SK-N-SH (cell line): Measurements from ENCODE around the gene SLC9C1. TPM values are rescaled to one million over a fixed set of nuclear protein-coding genes. Genes with fewer than 3 reads are reported as not detected.

Source experiments
- CTCF ChIA-PET: fragments of 300-600, 350-600 bp; formaldehyde crosslinking; extraction: SDS; loops from one replicate; lab custom pipeline; 2021; lab: Yijun Ruan, JAX
- POLR2A ChIA-PET: fragments of 350-600 bp; sonication (Branson Sonifier 250); formaldehyde crosslinking; extraction: SDS; loops from one replicate; lab custom pipeline; 2020; ENCODE audit warnings: antibody characterized with exemption, inconsistent platforms; lab: Yijun Ruan, JAX
- DNase-seq: peaks from one replicate; pipeline ENCODE4 v3.0.0; 2012
- H2AFZ ChIP-seq: fragments of 200-600 bp; sonication (generic); 2 replicates; pipeline ENCODE4 v1.8.1; 2016; ENCODE audit warnings: antibody characterized with exemption, mild to moderate bottlenecking, low read depth
- H3F3A ChIP-seq: fragments of 200-600 bp; sonication (generic); replicated peaks from 2 replicates; pipeline ENCODE3; 2016; ENCODE audit warnings: antibody characterized with exemption, mild to moderate bottlenecking; ENCODE audit not compliant: insufficient read depth
- H3K27ac ChIP-seq, 2 experiments: fragments of 200-500 bp in 1 of 2; fragments of 200-600 bp in 1 of 2; sonication (Bioruptor generic) in 1 of 2; sonication (generic), shearing (Covaris generic) in 1 of 2; 2 replicates each; pipeline versions ENCODE4 v1.5.1 to v1.6.1; 2014 to 2016; ENCODE audit warnings: low read depth in 2 of 2, inconsistent platforms in 1 of 2, low read length in 1 of 2, mild to moderate bottlenecking in 1 of 2, mixed read lengths in 1 of 2
- H3K27me3 ChIP-seq: fragments of 200-600 bp; sonication (generic), shearing (Covaris generic); 2 replicates; pipeline ENCODE4 v1.6.1; 2016; ENCODE audit warnings: mixed run types; ENCODE audit not compliant: insufficient read depth
- H3K36me3 ChIP-seq, 2 experiments: fragments of 200-500 bp in 1 of 2; fragments of 200-600 bp in 1 of 2; sonication (Bioruptor generic) in 1 of 2; sonication (generic) in 1 of 2; replicated peaks in 1 of 2; 2 replicates each; pipeline versions ENCODE3 to v1.5.1; 2014 to 2016; ENCODE audit warnings: low read length in 1 of 2, mild to moderate bottlenecking in 1 of 2; ENCODE audit not compliant: insufficient read depth in 2 of 2, control insufficient read depth in 1 of 2
- H3K4me1 ChIP-seq, 2 experiments: fragments of 200-500 bp in 1 of 2; fragments of 200-600 bp in 1 of 2; sonication (Bioruptor generic) in 1 of 2; sonication (generic), shearing (Covaris generic) in 1 of 2; 2 replicates each; pipeline versions ENCODE4 v1.5.1 to v1.6.1; 2014 to 2016; ENCODE audit warnings: low read depth in 1 of 2, low read length in 1 of 2, mixed run types in 1 of 2; ENCODE audit not compliant: insufficient read depth in 2 of 2, control insufficient read depth in 1 of 2
- H3K4me2 ChIP-seq: fragments of 200-600 bp; sonication (generic), shearing (Covaris generic); 2 replicates; pipeline ENCODE4 v1.6.1; 2017; ENCODE audit warnings: mixed run types
- H3K4me3 ChIP-seq, 2 experiments: fragments of 200-500 bp in 1 of 2; fragments of 200-600 bp in 1 of 2; sonication (Bioruptor generic) in 1 of 2; sonication (generic), shearing (Covaris generic) in 1 of 2; 2 replicates each; pipeline versions ENCODE4 v1.5.1 to v1.8.1; 2014 to 2016; ENCODE audit warnings: low read depth in 2 of 2, inconsistent platforms in 1 of 2, low read length in 1 of 2, mild to moderate bottlenecking in 1 of 2, mixed read lengths in 1 of 2, moderate library complexity in 1 of 2
- H3K79me2 ChIP-seq: fragments of 200-600 bp; sonication (generic); 2 replicates; pipeline ENCODE4 v1.8.1; 2017; ENCODE audit warnings: mild to moderate bottlenecking; ENCODE audit not compliant: insufficient read depth
- H3K9ac ChIP-seq: fragments of 200-600 bp; sonication (generic); 2 replicates; pipeline ENCODE4 v1.6.1; 2017; ENCODE audit warnings: mixed run types
- H3K9me2 ChIP-seq: fragments of 200-600 bp; sonication (generic); 2 replicates; pipeline ENCODE4 v1.6.1; 2017; ENCODE audit warnings: mixed run types
- H3K9me3 ChIP-seq: fragments of 200-600 bp; sonication (generic); 2 replicates; pipeline ENCODE4 v1.6.1; 2017; ENCODE audit warnings: mixed run types, mild to moderate bottlenecking, moderate library complexity
- H4K20me1 ChIP-seq: fragments of 200-600 bp; sonication (generic); 2 replicates; pipeline ENCODE4 v1.6.1; 2017; ENCODE audit warnings: mild to moderate bottlenecking, mixed run types; ENCODE audit not compliant: insufficient read depth
- ELF1 ChIP-seq: IDR thresholded peaks from 2 replicates; pipeline ENCODE4 v1.4.0; 2012
- EZH2phosphoT487 ChIP-seq: fragments of 200-600 bp; sonication (generic); IDR thresholded peaks from 2 replicates; pipeline ENCODE4 v1.6.1; 2017; ENCODE audit warnings: low read depth, mixed run types, mild to moderate bottlenecking, antibody characterized with exemption, moderate library complexity, borderline replicate concordance
- IRF3 ChIP-seq: fragments of 150-350 bp; IDR thresholded peaks from 2 replicates; pipeline ENCODE4 v1.6.1; 2016; ENCODE audit warnings: mild to moderate bottlenecking, low read depth, low read length
- MXI1 ChIP-seq: IDR thresholded peaks from 2 replicates; pipeline ENCODE4 v1.6.1; 2012; ENCODE audit warnings: mild to moderate bottlenecking, low read depth, low read length, improper control_type of control experiment
- NFIC ChIP-seq: IDR thresholded peaks from 2 replicates; pipeline ENCODE4 v1.4.0; 2012; ENCODE audit warnings: borderline replicate concordance
- RAD21 ChIP-seq: IDR thresholded peaks from 2 replicates; pipeline ENCODE4 v1.6.1; 2012; ENCODE audit warnings: mild to moderate bottlenecking, low read length
- RFX5 ChIP-seq: IDR thresholded peaks from 2 replicates; pipeline ENCODE4 v1.6.1; 2012; ENCODE audit warnings: mild to moderate bottlenecking, improper control_type of control experiment, low read length
- RXRA ChIP-seq: IDR thresholded peaks from 2 replicates; pipeline ENCODE4 v1.4.0; 2012; ENCODE audit warnings: low read depth, mild to moderate bottlenecking, borderline replicate concordance
- SMC3 ChIP-seq: IDR thresholded peaks from 2 replicates; pipeline ENCODE4 v1.6.1; 2012; ENCODE audit warnings: low read depth, low read length, improper control_type of control experiment
- YY1 ChIP-seq: IDR thresholded peaks from 2 replicates; pipeline ENCODE4 v1.4.0; 2012; ENCODE audit warnings: low read depth, mild to moderate bottlenecking
- WGBS: methylation state at CpG from one replicate; pipeline ENCODE4 v1.1.6; 2017; ENCODE audit warnings: low lambda C conversion rate; 5-methylcytosine and 5-hydroxymethylcytosine counted together
- polyA plus RNA-seq, 3 experiments: library from polyadenylated mRNA; depleted of rRNA; stranded (reverse); fragments of >200 nt; gene quantifications; 2 replicates each; pipeline ENCODE4 v1.2.3, GENCODE V29; 2012
- TF ChIP-seq, protein P1 (sequence below): IDR thresholded peaks from 2 replicates; pipeline ENCODE4; 2012

The SLC9C1 gene
- polyA plus RNA-seq, 1 of the 3 experiments (the other 2 are of a cell fraction): not detected

- ChIA-PET POLR2A (no interaction called here), CTCF (interaction anchor here (1.0 to 1.5 kb wide), 2 partner anchors 161 to 387 kb away, joined by 3 read pairs; partner anchors contain the start of gene SLC9C1)
- Histone ChIP-seq H3K4me1 (peaks cover 0 to 4% of the 10 kb centered on the region in 2 experiments; a peak in 2 of 4 replicates), H2AFZ (no peak within 1 kb of the TSS), H3K36me3 (peaks cover 0 to 1% of the 10 kb centered on the region in 2 experiments), H3K79me2 (no peaks in the 10 kb centered on the region), H3K9me2 (no peaks in the 10 kb centered on the region), H3F3A (no peaks in the 10 kb centered on the region), H3K4me2 (no peak within 1 kb of the TSS), H3K9me3 (no peaks in the 10 kb centered on the region), H3K27ac (no peak within 1 kb of the TSS), H4K20me1 (no peaks in the 10 kb centered on the region), H3K27me3 (no peaks in the 10 kb centered on the region), H3K4me3 (no peak within 1 kb of the TSS), H3K9ac (no peak within 1 kb of the TSS)
- 78% methylated on average over 5 of the region's 5 CpGs for WGBS
- DNase-seq: no peak
- TF ChIP-seq, protein P1, sequence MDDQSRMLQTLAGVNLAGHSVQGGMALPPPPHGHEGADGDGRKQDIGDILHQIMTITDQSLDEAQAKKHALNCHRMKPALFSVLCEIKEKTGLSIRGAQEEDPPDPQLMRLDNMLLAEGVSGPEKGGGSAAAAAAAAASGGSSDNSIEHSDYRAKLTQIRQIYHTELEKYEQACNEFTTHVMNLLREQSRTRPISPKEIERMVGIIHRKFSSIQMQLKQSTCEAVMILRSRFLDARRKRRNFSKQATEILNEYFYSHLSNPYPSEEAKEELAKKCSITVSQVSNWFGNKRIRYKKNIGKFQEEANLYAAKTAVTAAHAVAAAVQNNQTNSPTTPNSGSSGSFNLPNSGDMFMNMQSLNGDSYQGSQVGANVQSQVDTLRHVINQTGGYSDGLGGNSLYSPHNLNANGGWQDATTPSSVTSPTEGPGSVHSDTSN: no peak
- TF ChIP-seq RAD21 (no peak), YY1 (no peak), ELF1 (no peak), RFX5 (no peak), IRF3 (no peak), EZH2phosphoT487 (no peak), SMC3 (no peak), MXI1 (no peak)
Observed at GRCh38 chr3:112132975-112133448, 161.0 kb downstream of the SLC9C1 start, which contains the start of gene GCSAM. Gene GCSAM, minus strand, starts transcription at chr3:112133248. Its CDS starts 128 bp downstream, at chr3:112133120.

DNA sequence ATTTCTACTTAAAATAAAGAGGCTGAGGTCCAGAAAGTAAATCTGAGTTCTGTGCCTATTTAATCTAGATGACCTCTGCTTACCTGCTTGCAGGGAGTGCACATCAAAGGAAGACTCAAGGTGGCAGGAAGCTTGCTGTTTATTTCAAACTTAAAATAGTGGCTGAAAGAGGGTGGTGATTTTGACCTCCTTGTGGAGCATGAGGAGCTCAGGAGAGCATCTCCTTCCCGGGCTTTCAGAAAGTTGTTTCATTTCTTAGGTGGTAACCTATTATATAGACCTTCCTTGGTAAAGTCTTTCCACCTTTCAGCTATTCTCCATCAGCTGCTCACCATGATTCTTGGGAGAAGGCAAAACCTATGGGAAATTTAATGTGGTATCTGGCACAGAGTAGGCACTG is 161.5 kb downstream of the SLC9C1 start:
- no peaks in the 10 kb centered on the region for H3F3A ChIP-seq
- H4K20me1 ChIP-seq: no peaks in the 10 kb centered on the region
- no peaks in the 10 kb centered on the region for H3K79me2 ChIP-seq
- CTCF ChIA-PET: interaction anchor here (1.0 to 1.5 kb wide), 2 partner anchors 161 to 387 kb away, joined by 3 read pairs; partner anchors contain the start of gene SLC9C1
- H3K4me1 ChIP-seq: peaks cover 0 to 4% of the 10 kb centered on the region in 2 experiments; a peak in 2 of 4 replicates
- H3K4me2 ChIP-seq: no peak overlapping the region
- peaks cover 0 to 4% of the 10 kb centered on the region in 2 experiments for H3K36me3 ChIP-seq
- H3K9me3 ChIP-seq: no peaks in the 10 kb centered on the region
- H3K27me3 ChIP-seq: no peaks in the 10 kb centered on the region
- POLR2A ChIA-PET: no interaction called here
- H3K9ac ChIP-seq: no peak overlapping the region
- H3K4me3 ChIP-seq: no peak overlapping the region
- H2AFZ ChIP-seq: no peak overlapping the region
- DNase-seq: no peak
- WGBS: 58% methylated on average over 1 of the region's 1 CpG
- H3K27ac ChIP-seq: no peak overlapping the region
- TF ChIP-seq RXRA: no peak
- no peak for TF ChIP-seq NFIC
- H3K9me2 ChIP-seq: no peaks in the 10 kb centered on the region
